ENCODE measurements around the gene RABGAP1. TPM values are rescaled to one million over a fixed set of nuclear protein-coding genes. Genes with fewer than 3 reads are reported as not detected.

The RABGAP1 gene
- total and polyA plus RNA-seq, 10 of the 15 experiments (the other 5 are each of a cell fraction or from before 2014, with no cell fraction given): 2.6 to 31.6 (median 12.5) TPM

DNA sequence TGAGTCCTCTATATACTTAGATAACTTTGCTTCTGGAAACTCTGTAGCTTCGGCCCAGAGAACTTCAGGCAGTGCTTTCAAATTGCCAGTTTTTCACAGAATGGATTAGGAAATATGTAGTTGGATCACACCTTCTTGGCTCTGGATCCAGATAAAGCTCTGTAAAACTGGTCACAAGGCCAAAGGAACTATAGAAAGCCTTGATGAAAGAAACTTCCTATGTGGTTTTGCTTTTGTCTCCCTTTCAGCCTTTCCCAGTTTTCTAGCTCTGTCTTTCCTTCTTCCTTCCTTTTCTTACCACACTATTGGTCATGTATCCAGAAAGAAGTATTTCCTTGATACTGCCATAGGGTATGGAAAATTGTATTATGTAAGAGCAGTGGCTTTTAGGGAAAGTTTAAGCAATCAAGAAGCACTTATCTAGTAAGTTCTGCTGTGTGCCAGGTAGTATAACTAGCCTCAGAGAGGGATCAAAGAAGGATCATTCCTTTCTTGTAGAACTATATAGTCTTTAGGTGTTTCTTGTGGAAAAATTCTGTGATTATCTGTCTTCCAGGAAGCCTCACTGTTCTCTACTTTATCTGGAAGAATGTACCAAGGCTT, 98.9 kb downstream of the RABGAP1 start (continued):
- no peak for TF ChIP-seq ZSCAN29 (IDR thresholded peaks at IDR 0.05)
- TF ChIP-seq HCFC1 (IDR thresholded peaks at IDR 0.05; ENCODE audit: low read length): no peak
- TF ChIP-seq, protein P1, sequence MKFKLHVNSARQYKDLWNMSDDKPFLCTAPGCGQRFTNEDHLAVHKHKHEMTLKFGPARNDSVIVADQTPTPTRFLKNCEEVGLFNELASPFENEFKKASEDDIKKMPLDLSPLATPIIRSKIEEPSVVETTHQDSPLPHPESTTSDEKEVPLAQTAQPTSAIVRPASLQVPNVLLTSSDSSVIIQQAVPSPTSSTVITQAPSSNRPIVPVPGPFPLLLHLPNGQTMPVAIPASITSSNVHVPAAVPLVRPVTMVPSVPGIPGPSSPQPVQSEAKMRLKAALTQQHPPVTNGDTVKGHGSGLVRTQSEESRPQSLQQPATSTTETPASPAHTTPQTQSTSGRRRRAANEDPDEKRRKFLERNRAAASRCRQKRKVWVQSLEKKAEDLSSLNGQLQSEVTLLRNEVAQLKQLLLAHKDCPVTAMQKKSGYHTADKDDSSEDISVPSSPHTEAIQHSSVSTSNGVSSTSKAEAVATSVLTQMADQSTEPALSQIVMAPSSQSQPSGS (IDR thresholded peaks at IDR 0.05; ENCODE audit: low read length): no peak
- TF ChIP-seq ELK1 (IDR thresholded peaks at IDR 0.05; ENCODE audit: low read depth, low read length): no peak

DNA sequence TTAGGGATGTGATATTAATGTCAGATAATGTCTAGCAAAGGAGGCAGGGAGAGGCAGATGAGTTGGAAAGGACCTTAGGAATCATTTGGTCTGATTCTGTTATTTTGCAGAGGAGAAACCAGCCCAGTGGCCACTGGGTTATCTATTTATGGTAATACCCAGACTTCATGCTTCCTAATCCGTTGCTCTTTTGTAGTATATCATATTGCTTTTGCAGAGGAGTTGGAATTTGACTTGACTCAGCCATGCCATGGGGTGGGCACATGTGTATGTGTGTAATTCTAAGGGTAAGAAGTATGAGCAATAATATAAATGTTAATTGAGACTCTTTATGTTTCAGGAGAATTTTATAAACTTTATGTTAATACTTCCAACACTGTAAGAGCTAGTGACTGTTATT, 100.0 kb downstream of the RABGAP1 start:
- SMC1A ChIA-PET (ENCODE audit: uncharacterized antibody, unreplicated experiment): no interaction called here
- H3K4me3 ChIP-seq: no peak overlapping the region
- BruUV-seq (replicated peaks): no TSS peak
- POLR2A ChIA-PET: no interaction called here
- H3K27me3 ChIP-seq (replicated peaks in 1 of 2; ENCODE audit: control insufficient read depth in 2 of 2, insufficient read depth in 2 of 2, low read length in 1 of 2): no peaks in the 10 kb centered on the region
- H3K79me2 ChIP-seq (ENCODE audit: control insufficient read depth, insufficient read depth, low read length): no peaks in the 10 kb centered on the region
- RAD21 ChIA-PET (ENCODE audit: unreplicated experiment): no interaction called here
- H3K9me3 ChIP-seq (replicated peaks; ENCODE audit: control insufficient read depth, insufficient read depth, low read length): no peaks in the 10 kb centered on the region; the same call in 2 of the 3 replicates
- H3K27ac ChIP-seq (ENCODE audit: control insufficient read depth, insufficient read depth): no peak overlapping the region
- H3K36me3 ChIP-seq (ENCODE audit: control insufficient read depth in 2 of 2, insufficient read depth in 2 of 2, low read length in 1 of 2): no peaks in the 10 kb centered on the region
- no peak for FAIRE-seq
- H3K4me2 ChIP-seq (ENCODE audit: control insufficient read depth, insufficient read depth): no peak overlapping the region
- intact Hi-C loops (cut with micrococcal nuclease; ENCODE audit: unreplicated experiment): no loop called here
- H3K9ac ChIP-seq (ENCODE audit: control insufficient read depth, insufficient read depth, low read length): no peak overlapping the region
- CTCF ChIA-PET: interaction anchor here (1.1 kb wide), 1 partner anchor 13 kb away, joined by 3 read pairs; no protein-coding TSS in a partner anchor
- 95% methylated on average over 1 of the region's 1 CpG for WGBS (ENCODE audit: insufficient coverage, insufficient replicate concordance, low lambda C conversion rate, missing lambda C conversion rate)
- in situ Hi-C loops (cut with MboI): no loop called here
- no peaks in the 10 kb centered on the region for H4K20me1 ChIP-seq (ENCODE audit: control insufficient read depth, insufficient read depth)
- H3K4me1 ChIP-seq (ENCODE audit: control insufficient read depth, insufficient read depth, low read length): no peaks in the 10 kb centered on the region
- no peak for ATAC-seq
- H2AFZ ChIP-seq (ENCODE audit: control insufficient read depth, low read depth, low read length): no peak overlapping the region
- no peak for DNase-seq (ENCODE audit: low read depth, low spot score)
- no peak for TF ChIP-seq SMAD1 (IDR thresholded peaks at IDR 0.05; ENCODE audit: low read depth, partially characterized antibody)
- no peak for TF ChIP-seq LARP7 (IDR thresholded peaks at IDR 0.05)
- no peak for TF ChIP-seq BHLHE40 (IDR thresholded peaks at IDR 0.05; ENCODE audit: borderline replicate concordance in 1 of 2, low read depth in 2 of 2, low read length in 1 of 2)
- no peak for TF ChIP-seq ELK1 (IDR thresholded peaks at IDR 0.05; ENCODE audit: low read depth, low read length)
- TF ChIP-seq, protein P2, sequence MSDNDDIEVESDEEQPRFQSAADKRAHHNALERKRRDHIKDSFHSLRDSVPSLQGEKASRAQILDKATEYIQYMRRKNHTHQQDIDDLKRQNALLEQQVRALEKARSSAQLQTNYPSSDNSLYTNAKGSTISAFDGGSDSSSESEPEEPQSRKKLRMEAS (IDR thresholded peaks at IDR 0.05; ENCODE audit: low read depth, low read length): no peak
